RWPE2 (cell line): ENCODE measurements around the gene SUSD5.
"Not testable (repeated sequence)": the region's sequence is repeated elsewhere in the genome, so short reads cannot be mapped to it uniquely, and the experiment has no call there.

Experiments used
- ATAC-seq: fragments of 200-7000 bp; cut with Tn5 transposase; 3 replicates; pipeline ENCODE4 v1.9.1; 2021; ENCODE audit warnings: low read depth
- DNase-seq: peaks from one replicate; pipeline ENCODE4 v3.0.0-alpha.2; 2020; ENCODE audit warnings: low spot score
- H3K27ac ChIP-seq: fragments of 450-650 bp; 2 replicates; pipeline ENCODE4 v1.5.1; 2017; ENCODE audit warnings: mild to moderate bottlenecking; ENCODE audit not compliant: poor library complexity, severe bottlenecking
- H3K27me3 ChIP-seq: fragments of 250-450 bp; sonication (Bioruptor Pico); 2 replicates; pipeline ENCODE4 v1.5.1; 2021; ENCODE audit warnings: mild to moderate bottlenecking, moderate library complexity; ENCODE audit not compliant: insufficient read depth, poor library complexity, severe bottlenecking
- H3K36me3 ChIP-seq: fragments of 250-450 bp; sonication (Bioruptor Pico); 2 replicates; pipeline ENCODE4 v1.5.1; 2020; ENCODE audit warnings: low read depth, mild to moderate bottlenecking, moderate library complexity
- H3K4me1 ChIP-seq: fragments of 250-450 bp; sonication (Bioruptor Pico); 2 replicates; pipeline ENCODE4 v1.5.1; 2021; ENCODE audit warnings: mild to moderate bottlenecking, moderate library complexity; ENCODE audit not compliant: insufficient read depth, poor library complexity, severe bottlenecking
- H3K4me3 ChIP-seq: fragments of 250-450 bp; sonication (Bioruptor Pico); 2 replicates; pipeline ENCODE4 v1.5.1; 2021; ENCODE audit warnings: mild to moderate bottlenecking, moderate library complexity; ENCODE audit not compliant: severe bottlenecking
- H3K9me3 ChIP-seq: fragments of 250-450 bp; sonication (Bioruptor Pico); 2 replicates; pipeline ENCODE4 v1.5.1; 2021; ENCODE audit warnings: mild to moderate bottlenecking, moderate library complexity; ENCODE audit not compliant: severe bottlenecking
- TF ChIP-seq, protein P1 (sequence below): fragments of 450-650 bp; IDR thresholded peaks from one replicate; pipeline ENCODE4 v1.5.1; 2017; ENCODE audit warnings: mild to moderate bottlenecking, moderate library complexity; ENCODE audit not compliant: poor library complexity, severe bottlenecking

SUSD5 gene

DNA sequence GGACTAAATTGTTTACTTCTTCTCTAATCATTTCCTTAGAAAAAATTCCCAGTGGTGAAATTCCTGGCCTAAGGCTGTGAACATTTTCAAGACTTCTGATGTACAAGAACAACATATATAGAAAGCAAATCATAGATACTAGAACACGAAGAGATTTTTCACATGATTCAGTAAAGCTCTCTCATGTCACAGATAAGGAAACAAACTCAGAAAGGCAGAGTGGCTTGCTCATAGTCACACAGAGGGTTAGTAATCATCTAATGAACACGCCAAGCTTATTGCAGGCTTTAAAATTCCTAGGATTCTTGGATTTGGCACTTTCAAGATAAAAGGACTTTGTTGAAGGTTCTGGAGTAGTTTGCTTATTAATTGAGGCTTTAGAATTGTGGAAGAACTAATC is 78.6 kb downstream of the SUSD5 start:
- H3K36me3 ChIP-seq: peaks cover 52% of the 10 kb centered on the region
- H3K4me3 ChIP-seq: no peak overlapping the region
- H3K9me3 ChIP-seq: no peaks in the 10 kb centered on the region
- ATAC-seq: no peak
- H3K27ac ChIP-seq: no peak overlapping the region
- no peaks in the 10 kb centered on the region for H3K27me3 ChIP-seq
- no peaks in the 10 kb centered on the region for H3K4me1 ChIP-seq
- TF ChIP-seq, protein P1, sequence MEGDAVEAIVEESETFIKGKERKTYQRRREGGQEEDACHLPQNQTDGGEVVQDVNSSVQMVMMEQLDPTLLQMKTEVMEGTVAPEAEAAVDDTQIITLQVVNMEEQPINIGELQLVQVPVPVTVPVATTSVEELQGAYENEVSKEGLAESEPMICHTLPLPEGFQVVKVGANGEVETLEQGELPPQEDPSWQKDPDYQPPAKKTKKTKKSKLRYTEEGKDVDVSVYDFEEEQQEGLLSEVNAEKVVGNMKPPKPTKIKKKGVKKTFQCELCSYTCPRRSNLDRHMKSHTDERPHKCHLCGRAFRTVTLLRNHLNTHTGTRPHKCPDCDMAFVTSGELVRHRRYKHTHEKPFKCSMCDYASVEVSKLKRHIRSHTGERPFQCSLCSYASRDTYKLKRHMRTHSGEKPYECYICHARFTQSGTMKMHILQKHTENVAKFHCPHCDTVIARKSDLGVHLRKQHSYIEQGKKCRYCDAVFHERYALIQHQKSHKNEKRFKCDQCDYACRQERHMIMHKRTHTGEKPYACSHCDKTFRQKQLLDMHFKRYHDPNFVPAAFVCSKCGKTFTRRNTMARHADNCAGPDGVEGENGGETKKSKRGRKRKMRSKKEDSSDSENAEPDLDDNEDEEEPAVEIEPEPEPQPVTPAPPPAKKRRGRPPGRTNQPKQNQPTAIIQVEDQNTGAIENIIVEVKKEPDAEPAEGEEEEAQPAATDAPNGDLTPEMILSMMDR: no peak
- no peak for DNase-seq

DNA sequence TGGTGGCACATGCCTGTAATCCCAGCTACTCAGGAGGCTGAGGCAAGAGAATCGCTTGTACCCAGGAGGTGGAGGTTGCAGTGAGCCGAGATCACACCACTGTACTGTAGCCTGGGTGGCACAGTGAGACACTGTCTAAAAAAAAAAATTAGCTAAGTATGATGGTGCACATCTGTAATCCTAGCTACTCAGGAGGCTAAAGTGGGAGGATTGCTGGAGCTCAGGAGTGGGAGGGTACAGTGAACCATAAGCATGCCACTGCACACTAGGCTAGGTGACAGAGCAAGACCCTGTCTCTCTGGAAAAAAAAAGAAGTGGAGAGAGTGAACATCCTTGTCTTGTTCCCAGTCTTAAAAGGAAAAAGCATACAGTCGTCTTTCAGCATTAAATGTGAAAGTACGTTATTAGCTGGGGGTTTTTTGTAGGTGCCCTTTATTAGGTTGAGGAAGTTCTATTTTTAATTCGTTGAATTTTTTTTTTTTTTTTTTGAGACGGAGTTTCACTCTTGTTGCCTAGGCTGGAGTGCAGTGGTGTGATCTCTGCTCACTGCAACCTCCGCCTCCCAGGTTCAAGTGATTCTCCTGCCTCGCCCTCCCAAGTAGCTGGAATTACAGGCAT is 79.5 kb downstream of the SUSD5 start:
- DNase-seq, H3K4me1 ChIP-seq, H3K27me3 ChIP-seq, H3K27ac ChIP-seq, ATAC-seq, H3K9me3 ChIP-seq, H3K4me3 ChIP-seq: not testable (repeated sequence)
- peaks cover 61% of the 10 kb centered on the region for H3K36me3 ChIP-seq

DNA sequence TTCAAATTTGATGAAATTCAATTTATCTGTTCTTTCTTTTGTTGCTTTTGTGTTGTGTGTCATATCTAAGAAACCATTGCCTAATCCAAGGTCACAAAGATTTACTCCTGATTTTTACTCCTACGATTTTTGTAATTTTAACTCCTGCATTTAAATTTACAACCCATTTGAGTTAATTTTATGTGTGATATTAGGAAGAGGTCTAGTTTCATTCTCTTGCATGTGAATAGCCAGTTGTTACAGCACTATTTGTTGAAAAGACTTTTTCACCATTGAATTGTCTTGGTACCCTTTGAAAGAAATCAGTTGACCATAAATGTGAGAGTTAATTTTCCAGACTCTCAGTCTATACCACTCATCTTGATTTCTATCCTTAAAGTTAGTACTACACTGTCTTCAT is 80.9 kb downstream of the SUSD5 start:
- DNase-seq (no peak), ATAC-seq (no peak)
- Histone ChIP-seq H3K4me3 (no peak overlapping the region), H3K36me3 (peaks cover 69% of the 10 kb centered on the region), H3K27me3 (no peaks in the 10 kb centered on the region), H3K4me1 (no peaks in the 10 kb centered on the region), H3K9me3 (no peaks in the 10 kb centered on the region), H3K27ac (no peak overlapping the region)
- TF ChIP-seq, protein P1: no peak

- Histone ChIP-seq H3K36me3 (peaks cover 74% of the 10 kb centered on the region), H3K27me3 (no peaks in the 10 kb centered on the region), H3K27ac (no peak overlapping the region), H3K9me3 (no peaks in the 10 kb centered on the region), H3K4me1 (no peaks in the 10 kb centered on the region), H3K4me3 (no peak overlapping the region)
- DNase-seq (no peak), ATAC-seq (no peak)
- TF ChIP-seq, protein P1: no peak
Observed at GRCh38 chr3:33134026-33134625, 84.5 kb downstream of the SUSD5 start.

- no peak for ATAC-seq
- TF ChIP-seq, protein P1: no peak
- Histone ChIP-seq H3K27me3 (no peaks in the 10 kb centered on the region), H3K36me3 (peaks cover 81% of the 10 kb centered on the region), H3K27ac (no peak overlapping the region), H3K9me3 (no peaks in the 10 kb centered on the region), H3K4me3 (no peak overlapping the region), H3K4me1 (no peaks in the 10 kb centered on the region)
- no peak for DNase-seq
Observed at GRCh38 chr3:33132019-33132360, 86.6 kb downstream of the SUSD5 start.
